Stimulated activated CD8-positive, alpha-beta memory T cell treated with anti-CD3 and anti-CD28 coated beads, Interleukin-15, amount 100 ng/mL, for 4 hours (primary cell): Measurements from ENCODE around the gene TMIGD2.

Experiments
- DNase-seq, 2 donors: peaks; one replicate each; pipeline ENCODE4 v3.0.0-alpha.2; 2020; ENCODE audit warnings: low read depth in 2 of 2

The TMIGD2 gene

GRCh38 chr19:4326837-4327251 lies 24.7 kb upstream of the TMIGD2 start:
- no peak for DNase-seq

- DNase-seq = no peak
These were observed 24.1 kb upstream of the TMIGD2 start for GRCh38 chr19:4326215-4326836.

- no peak for DNase-seq
These were observed 22.0 kb upstream of the TMIGD2 start for GRCh38 chr19:4324228-4324627.

GRCh38 chr19:4323692-4324091 lies 21.5 kb upstream of the TMIGD2 start:
- DNase-seq = no peak

GRCh38 chr19:4322942-4323665 lies 20.9 kb upstream of the TMIGD2 start:
- no peak for DNase-seq

GRCh38 chr19:4320419-4320818 lies 18.2 kb upstream of the TMIGD2 start:
- no peak for DNase-seq

- DNase-seq = no peak
These were observed 17.0 kb upstream of the TMIGD2 start for GRCh38 chr19:4319067-4319718.

- no peak for DNase-seq
These were observed 16.3 kb upstream of the TMIGD2 start for GRCh38 chr19:4318460-4318859.

- DNase-seq = no peak
These were observed 14.8 kb upstream of the TMIGD2 start for GRCh38 chr19:4316956-4317355.

- no peak for DNase-seq
These were observed 11.8 kb upstream of the TMIGD2 start for GRCh38 chr19:4313847-4314490.

- DNase-seq = no peak
These were observed 8.3 kb upstream of the TMIGD2 start for GRCh38 chr19:4310247-4311121.

- DNase-seq = no peak
These were observed 3.5 kb upstream of the TMIGD2 start for GRCh38 chr19:4305659-4306058.

- DNase-seq = no peak
These were observed 3.0 kb upstream of the TMIGD2 start for GRCh38 chr19:4305257-4305612.

- peak; percentile 30 to 38 for DNase-seq
These were observed 2.5 kb upstream of the TMIGD2 start, which contains the start of gene FSD1 for GRCh38 chr19:4304538-4305256. Gene FSD1 (plus strand): TSS chr19:4304598. CDS start chr19:4304747, 149 bp downstream.

GRCh38 chr19:4303819-4304537 lies 1.8 kb upstream of the TMIGD2 start:
- DNase-seq = peak in 1 of 2 donors; percentile 3

- DNase-seq = no peak
These were observed 473 bp downstream of the TMIGD2 start for GRCh38 chr19:4301590-4302242.

GRCh38 chr19:4300589-4300988 lies 1.6 kb downstream of the TMIGD2 start:
- DNase-seq = no peak

- no peak for DNase-seq
These were observed 3.2 kb downstream of the TMIGD2 start for GRCh38 chr19:4298810-4299550.
